H1 (cell line): ENCODE results near the gene BATF3. TPM values are rescaled to one million over a fixed set of nuclear protein-coding genes. Genes with fewer than 3 reads are reported as not detected.

ENCODE experiments used
- CTCF ChIA-PET: fragments of 300-600 bp; sonication (Branson Sonifier 250); formaldehyde crosslinking; loops from one replicate; lab custom pipeline; 2021; ENCODE audit not compliant: partially characterized antibody; lab: Charles Lee
- POLR2A ChIA-PET: fragments of 300-600 bp; sonication (Branson Sonifier 250); formaldehyde crosslinking; loops from one replicate; lab custom pipeline; 2021; ENCODE audit warnings: inconsistent platforms; ENCODE audit not compliant: partially characterized antibody; lab: Charles Lee
- DNase-seq, 2 experiments: peaks; one replicate each; pipeline versions ENCODE4 v3.0.0 to v3.0.0-alpha.2; 2010 to 2022; ENCODE audit warnings: low spot score in 2 of 2, low read depth in 1 of 2, mixed read lengths in 1 of 2
- FAIRE-seq: peaks from 2 replicates; lab custom pipeline; 2011; peaks lifted over from hg19 to GRCh38; lab: Jason Lieb, UNC
- H2AFZ ChIP-seq: 2 replicates; pipeline ENCODE4 v1.8.1; 2012; ENCODE audit warnings: low read length, inconsistent platforms
- H2AK5ac ChIP-seq: 2 replicates; pipeline ENCODE4 v1.6.1; 2013; ENCODE audit warnings: low read depth, low read length
- H2BK120ac ChIP-seq: replicated peaks from 2 replicates; pipeline ENCODE3; 2013; ENCODE audit warnings: low read depth, low read length, inconsistent platforms
- H2BK12ac ChIP-seq: 2 replicates; pipeline ENCODE4 v1.6.1; 2013; ENCODE audit warnings: low read depth, low read length
- H2BK15ac ChIP-seq: 2 replicates; pipeline ENCODE4 v1.6.1; 2013; ENCODE audit warnings: low read length
- H2BK20ac ChIP-seq: 2 replicates; pipeline ENCODE4 v1.6.1; 2013; ENCODE audit warnings: low read length
- H2BK5ac ChIP-seq: 2 replicates; pipeline ENCODE4 v1.6.1; 2013; ENCODE audit warnings: low read depth, low read length
- H3K14ac ChIP-seq: 2 replicates; pipeline ENCODE4 v1.6.1; 2013; ENCODE audit warnings: inconsistent platforms; ENCODE audit not compliant: insufficient read length
- H3K18ac ChIP-seq: 2 replicates; pipeline ENCODE4 v1.6.1; 2013; ENCODE audit warnings: low read length; ENCODE audit errors: extremely low read depth
- H3K23ac ChIP-seq: 2 replicates; pipeline ENCODE4 v1.6.1; 2013; ENCODE audit warnings: inconsistent platforms; ENCODE audit not compliant: insufficient read length
- H3K23me2 ChIP-seq: 2 replicates; pipeline ENCODE4 v1.6.1; 2013; ENCODE audit warnings: low read depth, low read length
- H3K27ac ChIP-seq: 2 replicates; pipeline ENCODE4 v1.6.1; 2011; ENCODE audit warnings: low read depth, low read length, inconsistent platforms
- H3K27me3 ChIP-seq, 4 experiments: replicated peaks in 1 of 4; 1 replicate in 1 of 4; 2 replicates in 3 of 4; pipeline versions ENCODE4 v1.6.1 to v1.8.1; 2011 to 2013; ENCODE audit warnings: low read length in 3 of 4, mild to moderate bottlenecking in 3 of 4, inconsistent platforms in 2 of 4, mixed read lengths in 2 of 4, moderate library complexity in 1 of 4; ENCODE audit not compliant: control insufficient read depth in 3 of 4, insufficient read depth in 3 of 4; ENCODE audit errors: extremely low read depth in 1 of 4
- H3K36me3 ChIP-seq, 4 experiments: 2 replicates each; pipeline versions ENCODE4 v1.6.1 to v1.8.1; 2011 to 2013; ENCODE audit warnings: mild to moderate bottlenecking in 4 of 4, low read length in 3 of 4, moderate library complexity in 2 of 4, control low read depth in 1 of 4, inconsistent platforms in 1 of 4; ENCODE audit not compliant: insufficient read depth in 4 of 4, control insufficient read depth in 2 of 4
- H3K4ac ChIP-seq: replicated peaks from 2 replicates; pipeline ENCODE3; 2013; ENCODE audit warnings: low read length, low read depth, mixed read lengths, inconsistent platforms; ENCODE audit not compliant: insufficient read length
- H3K4me1 ChIP-seq, 4 experiments: replicated peaks in 1 of 4; 1 replicate in 1 of 4; 2 replicates in 3 of 4; pipeline versions ENCODE4 v1.6.1 to v1.8.1; 2011 to 2013; ENCODE audit warnings: low read length in 3 of 4, inconsistent platforms in 2 of 4, mixed read lengths in 1 of 4; ENCODE audit not compliant: insufficient read depth in 4 of 4, control insufficient read depth in 3 of 4
- H3K4me2 ChIP-seq, 2 experiments: 2 replicates each; pipeline versions ENCODE4 v1.6.1 to v1.8.1; 2011 to 2013; ENCODE audit warnings: low read depth in 2 of 2, low read length in 2 of 2, control low read depth in 1 of 2, inconsistent platforms in 1 of 2, mild to moderate bottlenecking in 1 of 2; ENCODE audit not compliant: insufficient read depth in 1 of 2
- H3K4me3 ChIP-seq, 4 experiments: fragments of 200-600, 300-600 bp in 1 of 4; sonication (generic), shearing (Covaris generic), sonication (Bioruptor Twin) in 1 of 4; 2 replicates each; pipeline versions ENCODE4 v1.5.1 to v1.8.1; 2011 to 2016; ENCODE audit warnings: low read length in 4 of 4, low read depth in 3 of 4, control low read depth in 2 of 4, inconsistent platforms in 2 of 4, mild to moderate bottlenecking in 2 of 4, mixed read lengths in 1 of 4, moderate library complexity in 1 of 4; ENCODE audit not compliant: insufficient read depth in 2 of 4; ENCODE audit errors: extremely low read depth in 1 of 4
- H3K56ac ChIP-seq: replicated peaks from 2 replicates; pipeline ENCODE3; 2013; ENCODE audit warnings: low read depth, mild to moderate bottlenecking, mixed read lengths, low read length, inconsistent platforms; ENCODE audit not compliant: insufficient read length
- H3K79me1 ChIP-seq: 2 replicates; pipeline ENCODE4 v1.6.1; 2013; ENCODE audit warnings: low read depth, low read length, control low read depth
- H3K79me2 ChIP-seq, 2 experiments: 2 replicates each; pipeline versions ENCODE4 v1.6.1 to v1.8.1; 2012 to 2013; ENCODE audit warnings: low read length in 2 of 2, mild to moderate bottlenecking in 2 of 2, inconsistent platforms in 1 of 2; ENCODE audit not compliant: insufficient read depth in 2 of 2, control insufficient read depth in 1 of 2
- H3K9ac ChIP-seq, 4 experiments: replicated peaks in 1 of 4; 1 replicate in 1 of 4; 2 replicates in 3 of 4; pipeline versions ENCODE4 v1.6.1 to v1.8.1; 2011 to 2013; ENCODE audit warnings: low read depth in 3 of 4, low read length in 3 of 4, control low read depth in 2 of 4, mild to moderate bottlenecking in 2 of 4, moderate library complexity in 2 of 4, inconsistent platforms in 1 of 4; ENCODE audit errors: extremely low read depth in 1 of 4
- H3K9me3 ChIP-seq, 2 experiments: 2 replicates each; pipeline versions ENCODE4 v1.6.1 to v1.8.1; 2012 to 2013; ENCODE audit warnings: mild to moderate bottlenecking in 2 of 2, moderate library complexity in 2 of 2, control low read depth in 1 of 2, inconsistent platforms in 1 of 2, low read depth in 1 of 2, low read length in 1 of 2, mixed read lengths in 1 of 2; ENCODE audit not compliant: insufficient read depth in 2 of 2
- H4K20me1 ChIP-seq, 2 experiments: replicated peaks in 1 of 2; 2 replicates each; pipeline versions ENCODE3 to v1.8.1; 2011 to 2013; ENCODE audit warnings: inconsistent platforms in 2 of 2, low read length in 2 of 2, mild to moderate bottlenecking in 1 of 2; ENCODE audit not compliant: insufficient read depth in 2 of 2, control insufficient read depth in 1 of 2
- H4K5ac ChIP-seq: 2 replicates; pipeline ENCODE4 v1.6.1; 2013; ENCODE audit warnings: low read length, low read depth, mixed read lengths, inconsistent platforms; ENCODE audit not compliant: insufficient read length
- H4K8ac ChIP-seq: 2 replicates; pipeline ENCODE4 v1.8.0; 2013; ENCODE audit warnings: mild to moderate bottlenecking, moderate library complexity, low read length, inconsistent platforms; ENCODE audit not compliant: insufficient read depth; ENCODE audit errors: extremely low read depth
- H4K91ac ChIP-seq: replicated peaks from 2 replicates; pipeline ENCODE3; 2013; ENCODE audit warnings: low read length, mixed read lengths, inconsistent platforms; ENCODE audit not compliant: insufficient read length
- TAF1 ChIP-seq: IDR thresholded peaks from 2 replicates; pipeline ENCODE4 v1.6.1; 2011; ENCODE audit warnings: mild to moderate bottlenecking, low read depth, low read length
- WGBS, 2 experiments: shearing (Covaris generic) in 1 of 2; methylation state at CpG; one replicate each; pipeline versions ENCODE4 v1.1.6 to v1.1.7; 2013 to 2015; ENCODE audit warnings: low lambda C conversion rate in 2 of 2, mixed read lengths in 2 of 2, inconsistent platforms in 1 of 2, low coverage in 1 of 2, missing lambda C conversion rate in 1 of 2; ENCODE audit not compliant: insufficient replicate concordance in 2 of 2, insufficient coverage in 1 of 2, insufficient read length in 1 of 2; ENCODE audit errors: extremely low coverage in 1 of 2, missing lambda C conversion rate in 1 of 2; 5-methylcytosine and 5-hydroxymethylcytosine counted together
- polyA plus RNA-seq, 7 experiments: library from polyadenylated mRNA; depleted of rRNA in 3 of 7; stranded (reverse) in 5 of 7; unstranded in 2 of 7; fragments of >200 nt in 5 of 7; fragments of 200-250 nt in 2 of 7; gene quantifications; 1 replicate in 5 of 7; 2 replicates in 1 of 7; 4 replicates in 1 of 7; pipeline versions ENCODE4 v1.2.1 to v1.2.3, GENCODE V29; 2011 to 2013; ENCODE audit warnings: missing spikeins in 2 of 7, mixed read lengths in 2 of 7
- total RNA-seq: library from RNA; stranded (reverse); fragmentation: NEBNext Ultra II Directional; extraction: Animal tissue kit (Norgen Biotek cat#: 25700); gene quantifications from 2 replicates; pipeline ENCODE4 v1.2.1, GENCODE V29; 2021

Gene BATF3
- total and polyA plus RNA-seq, 2 of the 8 experiments (the other 6 are each of a cell fraction or from before 2014, with no cell fraction given): 6.3 TPM

DNA sequence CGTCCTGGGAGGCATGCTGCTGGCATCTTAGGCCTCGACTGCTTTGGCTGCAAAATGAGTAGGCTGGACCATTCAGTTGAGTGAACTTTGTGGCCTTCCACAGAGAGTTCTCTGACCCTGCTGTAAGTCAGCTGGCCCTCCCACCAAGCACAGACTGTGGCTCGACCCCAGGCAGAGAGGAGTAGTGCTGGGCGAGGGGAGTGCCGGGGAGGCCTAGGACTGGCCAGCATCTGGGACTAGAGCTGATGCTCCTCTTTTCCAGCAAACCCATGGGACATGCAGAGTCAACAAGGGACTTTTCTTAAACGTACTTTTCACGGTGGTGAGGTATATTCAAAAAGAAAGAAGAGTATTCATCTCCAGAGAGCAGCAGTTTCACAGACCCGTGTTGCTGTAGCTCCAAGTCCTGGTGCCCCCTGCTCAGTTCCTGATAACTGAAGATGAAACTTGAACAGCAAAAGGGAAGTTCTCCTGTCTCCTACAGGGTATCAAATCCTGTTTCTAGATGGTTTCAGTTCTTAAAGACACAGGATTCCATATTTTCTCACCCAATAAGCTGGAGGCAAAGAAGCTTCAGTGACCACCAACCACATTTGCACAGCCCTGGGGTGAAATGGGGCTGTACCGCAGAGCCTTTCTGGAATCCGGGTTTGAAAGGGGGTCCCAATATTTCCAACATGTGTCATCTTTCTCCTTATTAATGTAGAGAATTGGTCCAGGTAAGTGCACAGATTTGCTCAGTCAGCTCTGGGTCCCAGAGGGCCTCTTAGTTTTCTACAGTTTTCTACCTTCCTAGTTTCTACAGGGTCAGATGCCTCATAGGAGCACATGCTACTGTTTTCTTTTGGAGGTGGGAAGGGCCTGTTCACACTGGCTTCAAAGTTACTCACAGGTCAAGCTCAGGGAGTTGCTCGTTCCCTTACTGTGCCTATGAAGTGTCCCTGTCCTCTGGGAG is 20.9 kb downstream of the BATF3 start:
- FAIRE-seq: no peak
- no peak overlapping the region for H2BK20ac ChIP-seq

More for the DNA sequence above, 20.9 kb downstream of the BATF3 start:
- H3K79me1 ChIP-seq: no peaks in the 10 kb centered on the region
- no peak overlapping the region for H3K4me2 ChIP-seq
- no peak overlapping the region for H3K4me3 ChIP-seq
- H4K8ac ChIP-seq: no peak overlapping the region
- H2BK12ac ChIP-seq: no peak overlapping the region
- H3K4ac ChIP-seq: no peak overlapping the region
- H2BK120ac ChIP-seq: no peak overlapping the region
- no peak overlapping the region for H3K23ac ChIP-seq
- no peak overlapping the region for H3K56ac ChIP-seq
- H3K4me1 ChIP-seq: no peaks in the 10 kb centered on the region; a peak in 2 of 7 replicates
- H3K9ac ChIP-seq: no peak overlapping the region
- TF ChIP-seq TAF1: no peak
- H3K18ac ChIP-seq: no peak overlapping the region
- H4K5ac ChIP-seq: no peak overlapping the region
- H3K14ac ChIP-seq: no peak overlapping the region
- H3K9me3 ChIP-seq: no peaks in the 10 kb centered on the region
- CTCF ChIA-PET: interaction anchor here (0.8 to 3.1 kb wide), 11 partner anchors 8 to 222 kb away, joined by 3 to 23 read pairs (median 6); partner anchors contain the start of gene ATF3
- 86% methylated on average over 11 of the region's 11 CpGs; no CpG with 5 or more reads in 1 of the 2 experiments for WGBS, 2 experiments
- no peak for DNase-seq
- H2AFZ ChIP-seq: 0 out of 2 replicates have a peak overlapping the region, but pooled peaks have one; percentile 50
- no peaks in the 10 kb centered on the region for H3K79me2 ChIP-seq
- H3K36me3 ChIP-seq: no peaks in the 10 kb centered on the region
- no peaks in the 10 kb centered on the region for H3K27me3 ChIP-seq
- POLR2A ChIA-PET: interaction anchor here (1.4 to 1.6 kb wide), 2 partner anchors 15 to 70 kb away, joined by 4 to 5 read pairs; partner anchors contain the start of gene ATF3
- H2AK5ac ChIP-seq: no peak overlapping the region
- H4K20me1 ChIP-seq: no peaks in the 10 kb centered on the region
- no peak overlapping the region for H4K91ac ChIP-seq
- H2BK5ac ChIP-seq: no peak overlapping the region
- H2BK15ac ChIP-seq: no peak overlapping the region
- no peak overlapping the region for H3K27ac ChIP-seq
- H3K23me2 ChIP-seq: no peaks in the 10 kb centered on the region
